Urinary bladder (tissue), 4 donors: ENCODE results near the gene CDK15. TPM values are rescaled to one million over a fixed set of nuclear protein-coding genes. Genes with fewer than 3 reads are reported as not detected.
"Not testable (repeated sequence)": the region's sequence is repeated elsewhere in the genome, so short reads cannot be mapped to it uniquely, and the experiment has no call there.

Source experiments
- DNase-seq: peaks from one replicate; pipeline ENCODE4 v3.0.0-alpha.2; 2015; ENCODE audit errors: extremely low spot score
- H3K27ac ChIP-seq: one replicate; pipeline ENCODE4 v1.5.1; 2013; ENCODE audit warnings: low read depth, mild to moderate bottlenecking, moderate library complexity
- H3K36me3 ChIP-seq: one replicate; pipeline ENCODE4 v1.6.1; 2013; ENCODE audit warnings: mild to moderate bottlenecking, moderate library complexity; ENCODE audit not compliant: insufficient read depth
- H3K4me1 ChIP-seq: one replicate; pipeline ENCODE4 v1.6.1; 2013; ENCODE audit warnings: mild to moderate bottlenecking, moderate library complexity; ENCODE audit not compliant: insufficient read depth
- H3K4me3 ChIP-seq: one replicate; pipeline ENCODE4 v1.5.1; 2013; ENCODE audit warnings: low read depth, low read length
- WGBS: extraction: QIAGEN DNeasy Blood & Tissue Kit; methylation state at CpG from one replicate; pipeline ENCODE4 v1.1.7; 2013; 5-methylcytosine and 5-hydroxymethylcytosine counted together
- polyA plus RNA-seq: library from polyadenylated mRNA; stranded (reverse); fragments of 200-250 nt; gene quantifications from one replicate; pipeline ENCODE4 v1.2.3, GENCODE V29; 2013
- total RNA-seq: library from RNA; depleted of rRNA; stranded (reverse); fragments of >200 nt; gene quantifications from one replicate; pipeline ENCODE4 v1.2.3, GENCODE V29; 2014
- donor health status: healthy with polysubstance abuse.
- donor health status: healthy.

CDK15 gene
- total and polyA plus RNA-seq, 2 donors, result 1.6 to 3.7 TPM

- no peaks in the 10 kb centered on the region for H3K36me3 ChIP-seq
- no peak overlapping the region for H3K27ac ChIP-seq
- DNase-seq, result no peak
- H3K4me1 ChIP-seq, result no peaks in the 10 kb centered on the region
- no peak overlapping the region for H3K4me3 ChIP-seq
Measured at GRCh38 chr2:201796478-201796865, 9.9 kb upstream of the CDK15 start.

DNA sequence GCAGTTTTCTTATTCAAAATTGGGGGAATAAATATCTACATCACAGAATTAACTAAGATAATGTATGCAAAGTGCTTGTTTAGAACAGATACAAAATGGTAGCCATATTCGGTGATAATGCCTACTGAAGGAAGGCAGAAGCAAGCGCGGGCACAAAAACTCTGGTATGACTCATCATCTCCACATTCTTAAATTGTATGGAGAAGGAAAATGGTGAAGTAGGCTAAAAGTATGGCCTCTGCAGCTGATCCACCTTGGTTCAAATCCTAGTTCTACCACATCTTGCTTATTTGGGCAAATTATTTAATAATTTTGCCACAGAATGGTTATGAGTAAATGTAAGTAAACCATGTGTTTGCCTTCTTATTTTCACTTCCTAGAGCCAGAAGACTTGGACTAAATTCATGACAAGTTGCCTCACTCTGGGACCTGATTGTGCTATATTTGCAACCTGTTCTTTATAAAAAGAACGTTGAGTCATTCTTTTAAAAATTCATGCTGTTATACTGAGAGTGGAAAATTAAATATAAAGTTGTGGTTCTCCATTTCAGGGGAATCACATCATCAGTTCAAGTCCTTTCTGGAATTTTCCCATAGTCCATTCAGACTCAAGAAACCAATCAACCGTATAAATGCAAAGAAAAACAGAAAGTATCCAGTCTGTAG, 9.0 kb upstream of the CDK15 start:
- no peak for DNase-seq
- WGBS, result 65% methylated on average over 5 of the region's 5 CpGs
- no peak overlapping the region for H3K4me3 ChIP-seq
- no peaks in the 10 kb centered on the region for H3K4me1 ChIP-seq
- no peak overlapping the region for H3K27ac ChIP-seq
- no peaks in the 10 kb centered on the region for H3K36me3 ChIP-seq

DNA sequence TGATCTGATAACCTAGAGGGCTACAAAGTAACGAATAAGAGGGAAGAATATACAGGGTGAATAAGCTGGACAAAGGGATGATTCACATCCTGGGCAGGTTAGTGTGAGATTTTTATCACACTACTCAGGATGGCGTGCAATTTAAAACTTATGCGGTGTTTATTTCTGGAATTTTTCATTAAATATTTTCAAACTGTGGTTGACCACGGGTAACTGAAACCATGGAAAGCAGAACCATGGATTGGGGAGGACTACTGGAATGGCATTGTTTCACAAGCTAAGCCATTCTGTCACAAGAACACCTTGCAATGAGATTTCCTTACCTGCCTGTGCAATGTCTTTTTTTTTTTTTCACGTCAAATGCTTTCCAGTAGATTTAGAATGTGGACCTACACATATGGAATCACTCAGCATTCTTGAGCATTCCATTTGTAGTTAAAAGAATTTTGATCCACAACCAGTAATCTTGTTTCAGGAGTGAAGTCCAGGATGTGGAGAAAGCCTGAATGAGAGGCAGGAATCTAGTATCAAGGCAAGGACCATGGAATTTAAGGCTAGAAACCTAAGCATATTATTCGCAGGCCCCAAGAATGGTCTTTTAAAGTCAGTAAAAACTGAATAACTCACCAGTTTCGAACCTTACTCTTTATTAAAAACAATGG, 8.0 kb upstream of the CDK15 start:
- no peak overlapping the region for H3K27ac ChIP-seq
- no peaks in the 10 kb centered on the region for H3K36me3 ChIP-seq
- H3K4me1 ChIP-seq, result no peaks in the 10 kb centered on the region
- no peak overlapping the region for H3K4me3 ChIP-seq
- no peak for DNase-seq
- 60% methylated on average over 7 of the region's 7 CpGs for WGBS

DNA sequence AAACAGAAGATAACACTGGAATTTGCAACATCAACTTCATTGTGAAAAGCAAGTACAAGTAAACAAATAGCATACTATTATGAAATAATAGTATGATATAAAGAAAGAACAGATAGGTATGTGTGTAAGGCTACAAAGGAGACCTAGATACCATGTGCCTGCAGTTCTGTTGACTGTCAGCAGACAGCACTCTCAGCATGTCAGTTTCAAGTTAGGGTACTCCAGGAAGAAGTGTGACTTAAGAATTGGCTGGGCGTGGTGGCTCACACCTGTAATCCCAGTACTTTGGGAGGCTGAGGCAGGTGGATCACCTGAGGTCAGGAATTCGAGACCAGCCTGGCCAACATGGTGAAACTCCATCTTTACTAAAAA, 7.4 kb upstream of the CDK15 start:
- H3K4me1 ChIP-seq, H3K27ac ChIP-seq, H3K36me3 ChIP-seq, H3K4me3 ChIP-seq, DNase-seq: not testable (repeated sequence)
- WGBS, result 80% methylated on average over 2 of the region's 2 CpGs

GRCh38 chr2:201807452-201807999, 1.2 kb downstream of the CDK15 start:
- 38% methylated on average over 8 of the region's 8 CpGs for WGBS
- DNase-seq, result peak; percentile 71
- no peaks in the 10 kb centered on the region for H3K36me3 ChIP-seq
- no peak overlapping the region for H3K4me3 ChIP-seq
- H3K4me1 ChIP-seq, result no peaks in the 10 kb centered on the region
- H3K27ac ChIP-seq, result peak overlapping the region; percentile 42

GRCh38 chr2:201808027-201808426, 1.7 kb downstream of the CDK15 start:
- peak overlapping the region; percentile 42 for H3K27ac ChIP-seq
- no peaks in the 10 kb centered on the region for H3K36me3 ChIP-seq
- no peak for DNase-seq
- 64% methylated on average over 2 of the region's 2 CpGs for WGBS
- H3K4me1 ChIP-seq, result no peaks in the 10 kb centered on the region
- no peak overlapping the region for H3K4me3 ChIP-seq

DNA sequence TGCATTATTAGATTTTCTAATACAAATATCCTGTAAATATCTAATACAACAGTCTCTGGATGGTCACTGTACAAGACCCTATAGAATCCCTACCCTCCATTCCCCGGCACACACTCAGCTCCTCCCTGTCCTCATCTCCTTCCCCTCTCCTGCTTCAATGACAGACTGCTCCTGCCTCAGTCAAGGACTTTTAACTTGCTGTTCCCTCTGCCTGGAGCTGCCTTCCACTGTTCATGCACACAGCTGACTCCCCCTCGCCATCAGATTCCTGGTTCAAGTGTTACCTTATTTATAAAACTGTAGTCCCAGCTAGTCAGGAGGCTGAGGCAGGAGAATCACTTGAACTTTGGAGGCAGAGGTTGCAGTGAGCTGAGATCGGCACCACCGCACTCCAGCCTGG, 3.3 kb downstream of the CDK15 start:
- WGBS, result 84% methylated on average over 4 of the region's 4 CpGs
- Histone ChIP-seq H3K4me1 (no peaks in the 10 kb centered on the region), H3K4me3 (no peak overlapping the region), H3K27ac (no peak overlapping the region), H3K36me3 (no peaks in the 10 kb centered on the region)
- DNase-seq, result no peak

GRCh38 chr2:201810604-201811003, 4.3 kb downstream of the CDK15 start:
- WGBS, result 91% methylated on average over 7 of the region's 7 CpGs
- H3K27ac ChIP-seq, H3K4me1 ChIP-seq, H3K4me3 ChIP-seq, H3K36me3 ChIP-seq, DNase-seq: not testable (repeated sequence)

- WGBS, result 57% methylated on average over 9 of the region's 9 CpGs
- no peak for DNase-seq
- Histone ChIP-seq H3K27ac (no peak overlapping the region), H3K36me3 (no peaks in the 10 kb centered on the region), H3K4me3 (no peak overlapping the region), H3K4me1 (no peaks in the 10 kb centered on the region)
Measured at GRCh38 chr2:201813996-201814760, 7.8 kb downstream of the CDK15 start.

DNA sequence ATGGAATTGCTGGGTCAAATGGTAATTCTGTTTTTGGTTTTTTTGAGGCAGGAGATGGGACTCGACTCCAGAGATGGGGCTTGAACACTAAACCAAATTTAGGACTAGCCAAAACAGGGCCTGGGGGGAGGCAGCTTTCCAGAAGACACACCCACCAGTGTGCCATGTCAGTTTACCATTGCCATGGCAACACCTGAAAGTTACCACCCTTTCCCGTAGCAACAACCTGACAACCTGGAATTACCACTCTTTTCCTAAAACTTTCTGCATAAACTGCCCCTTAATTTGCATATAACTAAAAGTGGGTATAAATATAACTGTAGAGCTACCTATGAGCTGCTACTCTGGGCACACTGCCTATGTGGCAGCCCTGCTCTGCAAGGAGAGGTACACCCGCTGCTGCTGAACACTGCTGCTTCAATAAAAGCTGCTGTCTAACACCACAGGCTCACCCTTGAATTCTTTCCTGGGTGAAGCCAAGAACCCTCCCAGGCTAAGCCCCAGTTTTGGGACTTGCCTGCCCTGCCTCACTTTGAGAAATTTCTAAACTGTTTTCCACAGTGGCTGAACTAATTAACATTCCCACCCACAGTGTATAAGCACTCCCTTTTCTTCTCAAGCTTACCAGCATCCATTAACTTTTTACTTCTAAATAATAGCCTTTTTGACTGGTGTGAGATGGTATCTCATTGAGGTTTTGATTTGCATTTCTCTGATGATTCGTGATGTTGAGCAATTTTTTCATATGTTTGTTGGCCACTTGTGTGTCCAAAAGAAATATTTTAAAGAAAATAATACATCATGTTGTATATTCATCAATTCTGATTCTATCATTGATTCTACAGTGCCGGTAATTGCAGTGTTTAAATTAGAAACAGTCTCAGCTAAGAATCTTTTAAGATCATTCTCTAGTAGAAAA, 10.6 kb downstream of the CDK15 start:
- 95% methylated on average over 5 of the region's 5 CpGs for WGBS
- Histone ChIP-seq H3K27ac (no peak overlapping the region), H3K4me1 (no peaks in the 10 kb centered on the region), H3K4me3 (no peak overlapping the region), H3K36me3 (no peaks in the 10 kb centered on the region)
- no peak for DNase-seq

- Histone ChIP-seq H3K36me3 (no peaks in the 10 kb centered on the region), H3K27ac (no peak overlapping the region), H3K4me1 (no peaks in the 10 kb centered on the region), H3K4me3 (no peak overlapping the region)
- no peak for DNase-seq
- 74% methylated on average over 4 of the region's 4 CpGs for WGBS
Measured at GRCh38 chr2:201820383-201821007, 14.2 kb downstream of the CDK15 start.

GRCh38 chr2:201821080-201821479, 14.7 kb downstream of the CDK15 start:
- H3K4me1 ChIP-seq, result no peaks in the 10 kb centered on the region
- no peak overlapping the region for H3K4me3 ChIP-seq
- no peak overlapping the region for H3K27ac ChIP-seq
- DNase-seq, result no peak
- 94% methylated on average over 5 of the region's 5 CpGs for WGBS
- no peaks in the 10 kb centered on the region for H3K36me3 ChIP-seq

GRCh38 chr2:201824212-201824611, 17.9 kb downstream of the CDK15 start:
- no peak for DNase-seq
- WGBS, result 85% methylated on average over 1 of the region's 1 CpG

More at GRCh38 chr2:201824212-201824611, 17.9 kb downstream of the CDK15 start:
- H3K36me3 ChIP-seq, result no peaks in the 10 kb centered on the region
- no peak overlapping the region for H3K27ac ChIP-seq
- H3K4me3 ChIP-seq, result no peak overlapping the region
- no peaks in the 10 kb centered on the region for H3K4me1 ChIP-seq
